Measurements from ENCODE around the gene KRIT1. TPM values are rescaled to one million over a fixed set of nuclear protein-coding genes. Genes with fewer than 3 reads are reported as not detected.

Gene KRIT1
- total RNA-seq, 2 donors from 2014 or later = 53.4 to 98.4 TPM

DNA sequence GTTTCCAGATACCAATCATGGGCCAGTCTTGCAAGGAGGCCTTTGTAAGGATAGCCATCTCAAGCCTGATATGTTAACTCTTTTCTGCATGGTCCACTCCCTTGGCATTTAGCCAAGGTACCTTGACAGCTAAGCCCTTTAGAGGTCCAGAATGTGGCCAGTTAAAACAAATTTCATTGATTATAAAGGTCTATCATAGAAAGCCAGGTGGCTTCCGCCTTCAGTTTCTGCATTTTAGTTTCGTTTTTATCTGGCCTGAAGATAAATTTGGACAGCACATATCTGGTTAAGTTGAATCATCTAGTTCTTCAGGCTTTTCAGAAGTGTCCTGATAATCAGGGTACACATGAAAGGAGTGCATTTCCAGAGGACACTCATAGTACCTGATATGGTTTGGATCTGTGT lies 30.7 kb upstream of the KRIT1 start:
- no peak for DNase-seq (ENCODE audit: low spot score)
- H3K9me3 ChIP-seq = no peaks in the 10 kb centered on the region
- H3K27ac ChIP-seq = no peak overlapping the region
- peaks cover 7% of the 10 kb centered on the region for H3K4me1 ChIP-seq (replicated peaks)
- WGBS = 82% methylated on average over 2 of the region's 2 CpGs
- H3K27me3 ChIP-seq (replicated peaks; ENCODE audit: insufficient read depth) = no peaks in the 10 kb centered on the region
- H3K4me3 ChIP-seq = no peak overlapping the region
- intact Hi-C loops (cut with DNase I) = no loop called here
- no peaks in the 10 kb centered on the region for H3K36me3 ChIP-seq
- no peak for TF ChIP-seq POLR2A (IDR thresholded peaks at IDR 0.05)
- no peak for TF ChIP-seq POLR2AphosphoS5 (IDR thresholded peaks at IDR 0.05)
- TF ChIP-seq, protein P1, sequence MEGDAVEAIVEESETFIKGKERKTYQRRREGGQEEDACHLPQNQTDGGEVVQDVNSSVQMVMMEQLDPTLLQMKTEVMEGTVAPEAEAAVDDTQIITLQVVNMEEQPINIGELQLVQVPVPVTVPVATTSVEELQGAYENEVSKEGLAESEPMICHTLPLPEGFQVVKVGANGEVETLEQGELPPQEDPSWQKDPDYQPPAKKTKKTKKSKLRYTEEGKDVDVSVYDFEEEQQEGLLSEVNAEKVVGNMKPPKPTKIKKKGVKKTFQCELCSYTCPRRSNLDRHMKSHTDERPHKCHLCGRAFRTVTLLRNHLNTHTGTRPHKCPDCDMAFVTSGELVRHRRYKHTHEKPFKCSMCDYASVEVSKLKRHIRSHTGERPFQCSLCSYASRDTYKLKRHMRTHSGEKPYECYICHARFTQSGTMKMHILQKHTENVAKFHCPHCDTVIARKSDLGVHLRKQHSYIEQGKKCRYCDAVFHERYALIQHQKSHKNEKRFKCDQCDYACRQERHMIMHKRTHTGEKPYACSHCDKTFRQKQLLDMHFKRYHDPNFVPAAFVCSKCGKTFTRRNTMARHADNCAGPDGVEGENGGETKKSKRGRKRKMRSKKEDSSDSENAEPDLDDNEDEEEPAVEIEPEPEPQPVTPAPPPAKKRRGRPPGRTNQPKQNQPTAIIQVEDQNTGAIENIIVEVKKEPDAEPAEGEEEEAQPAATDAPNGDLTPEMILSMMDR (IDR thresholded peaks at IDR 0.05) = no peak

DNA sequence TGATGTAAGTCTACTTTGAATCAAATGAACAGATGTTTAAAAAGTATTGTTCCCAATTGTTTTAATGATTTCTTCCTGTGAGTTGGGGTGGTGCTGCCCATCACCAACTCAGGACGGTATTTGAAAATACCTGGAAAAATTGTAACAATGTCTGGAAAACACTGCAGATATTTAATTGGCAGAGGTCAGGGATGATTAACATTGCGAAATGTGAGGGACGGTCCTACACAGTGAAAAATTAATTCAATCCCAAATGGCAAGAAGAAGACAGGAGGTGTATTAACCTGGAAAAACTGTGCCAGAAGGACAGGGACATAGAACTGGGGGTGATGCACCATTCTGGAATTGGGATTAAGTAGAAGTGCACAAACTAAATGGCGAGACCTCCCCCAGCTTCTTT lies 29.6 kb upstream of the KRIT1 start:
- TF ChIP-seq POLR2A (IDR thresholded peaks at IDR 0.05) = no peak
- TF ChIP-seq, protein P1 (IDR thresholded peaks at IDR 0.05) = no peak
- TF ChIP-seq POLR2AphosphoS5 (IDR thresholded peaks at IDR 0.05) = no peak
- intact Hi-C loops (cut with DNase I) = no loop called here
- no peaks in the 10 kb centered on the region for H3K36me3 ChIP-seq
- H3K27ac ChIP-seq = no peak overlapping the region
- peaks cover 7% of the 10 kb centered on the region for H3K4me1 ChIP-seq (replicated peaks)
- WGBS = 94% methylated on average over 4 of the region's 4 CpGs
- H3K27me3 ChIP-seq (replicated peaks; ENCODE audit: insufficient read depth) = no peaks in the 10 kb centered on the region
- H3K4me3 ChIP-seq = no peak overlapping the region
- DNase-seq (ENCODE audit: low spot score) = no peak
- H3K9me3 ChIP-seq = no peaks in the 10 kb centered on the region

DNA sequence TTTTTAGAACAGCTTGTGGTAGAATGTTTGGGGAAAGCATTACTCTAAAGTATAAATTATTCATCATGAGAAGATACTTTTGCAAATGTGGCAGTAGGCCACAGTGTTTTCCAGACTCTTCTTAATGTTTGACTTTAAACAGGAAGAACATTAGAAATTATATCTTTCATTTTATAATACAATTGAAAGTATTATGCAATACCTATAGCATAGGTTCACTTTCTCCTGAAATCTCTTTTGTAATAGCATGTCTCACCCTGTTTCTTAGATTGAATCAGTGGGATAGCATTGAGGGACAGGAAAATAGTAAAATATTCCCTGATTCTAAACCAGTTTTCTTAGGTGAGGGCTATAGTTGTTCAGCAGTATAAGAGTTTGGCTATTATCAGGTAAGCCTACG lies 23.2 kb upstream of the KRIT1 start:
- Histone ChIP-seq H3K4me3 (no peak overlapping the region), H3K36me3 (no peaks in the 10 kb centered on the region), H3K9me3 (no peaks in the 10 kb centered on the region), H3K4me1 (replicated peaks) (no peaks in the 10 kb centered on the region), H3K27me3 (replicated peaks; ENCODE audit: insufficient read depth) (no peaks in the 10 kb centered on the region), H3K27ac (no peak overlapping the region)
- TF ChIP-seq, protein P1 (IDR thresholded peaks at IDR 0.05) = no peak
- TF ChIP-seq POLR2A (IDR thresholded peaks at IDR 0.05) = no peak
- no peak for TF ChIP-seq POLR2AphosphoS5 (IDR thresholded peaks at IDR 0.05)
- no peak for DNase-seq (ENCODE audit: low spot score)
- 90% methylated on average over 1 of the region's 1 CpG for WGBS
- intact Hi-C loops (cut with DNase I) = no loop called here

DNA sequence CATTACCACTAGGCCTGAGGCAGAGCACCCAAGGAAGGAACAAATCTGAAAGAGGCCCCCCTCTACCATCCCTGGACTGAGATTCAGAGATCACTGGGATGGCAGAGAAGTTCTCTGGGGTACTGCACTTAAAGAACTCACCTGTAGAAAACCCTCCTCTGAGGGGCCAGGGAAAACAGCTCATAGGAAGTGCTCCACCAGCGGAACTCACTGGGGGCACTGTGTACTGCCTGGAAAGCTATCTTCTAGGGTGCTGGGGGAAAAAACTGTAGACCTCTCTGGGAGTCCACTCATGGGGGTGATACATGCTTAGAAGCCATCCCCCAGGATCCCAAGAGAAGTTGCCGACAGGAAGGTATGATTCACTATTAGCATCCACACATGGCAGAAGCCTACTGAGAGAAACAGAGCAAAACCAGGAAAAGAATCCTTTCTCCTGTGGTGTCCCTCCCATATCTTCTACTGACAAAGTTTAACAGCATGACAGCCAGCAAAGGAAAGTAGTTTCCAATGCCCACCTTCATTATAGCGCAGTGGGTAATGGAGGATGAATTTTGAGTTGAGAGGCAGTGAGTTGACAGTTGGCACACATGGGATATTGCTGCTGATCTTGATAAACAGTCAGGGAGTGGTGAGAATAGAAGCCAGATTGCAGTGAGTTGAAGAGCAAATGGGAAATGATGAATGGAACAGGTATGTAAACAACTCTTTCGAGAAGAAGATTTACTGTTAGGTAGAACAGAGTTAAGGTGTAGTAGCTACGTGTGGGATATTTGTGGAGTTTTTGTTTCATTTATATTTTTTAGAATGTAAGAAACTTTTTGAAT lies 20.9 kb upstream of the KRIT1 start:
- Histone ChIP-seq H3K27ac (no peak overlapping the region), H3K27me3 (replicated peaks; ENCODE audit: insufficient read depth) (no peaks in the 10 kb centered on the region), H3K9me3 (no peaks in the 10 kb centered on the region), H3K4me1 (replicated peaks) (no peaks in the 10 kb centered on the region), H3K4me3 (no peak overlapping the region), H3K36me3 (no peaks in the 10 kb centered on the region)
- TF ChIP-seq POLR2AphosphoS5 (IDR thresholded peaks at IDR 0.05) = no peak
- no peak for TF ChIP-seq POLR2A (IDR thresholded peaks at IDR 0.05)
- TF ChIP-seq, protein P1 (IDR thresholded peaks at IDR 0.05) = no peak
- WGBS = 93% methylated on average over 5 of the region's 5 CpGs
- DNase-seq (ENCODE audit: low spot score) = no peak
- intact Hi-C loops (cut with DNase I) = no loop called here

DNA sequence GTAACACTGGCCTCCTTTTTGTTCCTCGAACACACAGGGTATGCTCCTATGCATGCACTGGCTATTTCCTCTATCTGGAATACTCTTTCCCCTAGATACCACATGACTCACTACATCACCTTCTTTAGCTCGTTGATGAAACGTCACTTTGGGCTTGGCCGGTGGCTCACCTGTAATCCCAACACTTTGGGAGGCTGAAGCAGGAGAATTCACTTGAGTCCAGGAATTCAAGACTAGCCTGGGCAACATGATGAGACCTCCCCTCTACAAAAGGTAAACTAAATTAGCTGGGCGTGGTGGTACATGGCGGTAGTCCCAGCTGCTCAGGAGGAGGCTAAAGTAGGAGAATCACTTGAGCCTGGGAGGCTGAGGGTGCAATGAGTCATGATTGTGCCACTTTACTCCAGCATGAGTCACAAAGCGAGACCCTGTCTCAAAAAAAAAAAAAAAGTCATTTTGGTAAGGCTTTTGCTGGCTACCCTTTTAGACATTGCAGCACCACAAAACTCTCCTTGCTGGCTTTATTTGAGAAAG lies 14.6 kb upstream of the KRIT1 start:
- no peak for DNase-seq (ENCODE audit: low spot score)
- Histone ChIP-seq H3K4me1 (replicated peaks) (no peaks in the 10 kb centered on the region), H3K9me3 (no peaks in the 10 kb centered on the region), H3K27me3 (replicated peaks; ENCODE audit: insufficient read depth) (no peaks in the 10 kb centered on the region), H3K4me3 (no peak overlapping the region), H3K27ac (no peak overlapping the region), H3K36me3 (no peaks in the 10 kb centered on the region)
- WGBS = 93% methylated on average over 7 of the region's 7 CpGs
- intact Hi-C loops (cut with DNase I) = no loop called here
- no peak for TF ChIP-seq POLR2A (IDR thresholded peaks at IDR 0.05)
- no peak for TF ChIP-seq POLR2AphosphoS5 (IDR thresholded peaks at IDR 0.05)
- TF ChIP-seq, protein P1 (IDR thresholded peaks at IDR 0.05) = no peak

Data from prostate gland (tissue), 2 donors.